ENCODE data around the gene S100A12. TPM values are rescaled to one million over a fixed set of nuclear protein-coding genes. Genes with fewer than 3 reads are reported as not detected.

S100A12 gene
- total and polyA plus RNA-seq, 2 donors (not counting 3 experiments of a cell fraction or from before 2014, with no cell fraction given): not detected

GRCh38 chr1:153363641-153364040, 11.8 kb downstream of the S100A12 start:
- TF ChIP-seq MAX (IDR thresholded peaks at IDR 0.05; ENCODE audit: insufficient read depth, insufficient read length): no peak
- TF ChIP-seq POLR2AphosphoS5 (IDR thresholded peaks at IDR 0.05; ENCODE audit: insufficient read depth, low read depth, low read length): no peak
- TF ChIP-seq POLR2A (IDR thresholded peaks at IDR 0.05; ENCODE audit: low read depth, low read length): no peak
- ChIA-PET CTCF (interaction anchor here (1.5 kb wide), 1 partner anchor 131 kb away, joined by 5 read pairs; no protein-coding TSS in a partner anchor), POLR2A (no interaction called here)
- Histone ChIP-seq H2AFZ (ENCODE audit: low read depth, low read length) (no peak overlapping the region), H3K4me1 (ENCODE audit: control insufficient read depth, extremely low read depth, insufficient read depth, low read length) (no peaks in the 10 kb centered on the region), H3K27me3 (ENCODE audit: control insufficient read depth in 2 of 2, insufficient read depth in 2 of 2, low read length in 2 of 2) (no peaks in the 10 kb centered on the region), H3K9me3 (replicated peaks; ENCODE audit: control insufficient read depth, insufficient read depth, low read length) (no peaks in the 10 kb centered on the region), H3K4me3 (replicated peaks in 1 of 3; ENCODE audit: insufficient read depth in 1 of 3, low read depth in 1 of 3, low read length in 3 of 3) (no peak overlapping the region), H4K20me1 (replicated peaks; ENCODE audit: control insufficient read depth, extremely low read depth, insufficient read depth, low read length) (no peaks in the 10 kb centered on the region), H3K9ac (replicated peaks; ENCODE audit: extremely low read depth, insufficient read depth, low read length) (no peak overlapping the region), H3K36me3 (ENCODE audit: control insufficient read depth in 2 of 2, extremely low read depth in 1 of 2, insufficient read depth in 2 of 2, low read length in 2 of 2) (no peaks in the 10 kb centered on the region), H3K9me1 (replicated peaks; ENCODE audit: control insufficient read depth, extremely low read depth, insufficient read depth, low read length) (no peaks in the 10 kb centered on the region), H3K4me2 (ENCODE audit: insufficient read depth, low read length) (no peak overlapping the region), H3K79me2 (ENCODE audit: control insufficient read depth, insufficient read depth, low read length) (no peaks in the 10 kb centered on the region), H3K27ac (ENCODE audit: insufficient read depth, low read depth, low read length) (no peak overlapping the region)
- DNase-seq (ENCODE audit: low read depth, low spot score) (no peak), FAIRE-seq (no peak)
- intact Hi-C loops (cut with micrococcal nuclease): no loop called here
- no TSS peak for BruUV-seq (replicated peaks)
- dilution Hi-C loops (cut with MboI; ENCODE audit: extremely low pct_ligation_motif_present, low sequenced_read_pairs): no loop called here

- Histone ChIP-seq H3K9me1 (replicated peaks; ENCODE audit: control insufficient read depth, extremely low read depth, insufficient read depth, low read length) (no peaks in the 10 kb centered on the region), H3K36me3 (ENCODE audit: control insufficient read depth in 2 of 2, extremely low read depth in 1 of 2, insufficient read depth in 2 of 2, low read length in 2 of 2) (no peaks in the 10 kb centered on the region), H3K9me3 (replicated peaks; ENCODE audit: control insufficient read depth, insufficient read depth, low read length) (no peaks in the 10 kb centered on the region), H3K4me2 (ENCODE audit: insufficient read depth, low read length) (no peak overlapping the region), H4K20me1 (replicated peaks; ENCODE audit: control insufficient read depth, extremely low read depth, insufficient read depth, low read length) (no peaks in the 10 kb centered on the region), H3K9ac (replicated peaks; ENCODE audit: extremely low read depth, insufficient read depth, low read length) (no peak overlapping the region), H3K27me3 (ENCODE audit: control insufficient read depth in 2 of 2, insufficient read depth in 2 of 2, low read length in 2 of 2) (no peaks in the 10 kb centered on the region), H2AFZ (ENCODE audit: low read depth, low read length) (no peak overlapping the region), H3K79me2 (ENCODE audit: control insufficient read depth, insufficient read depth, low read length) (no peaks in the 10 kb centered on the region), H3K4me1 (ENCODE audit: control insufficient read depth, extremely low read depth, insufficient read depth, low read length) (no peaks in the 10 kb centered on the region), H3K4me3 (replicated peaks in 1 of 3; ENCODE audit: insufficient read depth in 1 of 3, low read depth in 1 of 3, low read length in 3 of 3) (no peak overlapping the region), H3K27ac (ENCODE audit: insufficient read depth, low read depth, low read length) (no peak overlapping the region)
- ChIA-PET POLR2A (no interaction called here), CTCF (interaction anchor here (1.2 to 1.7 kb wide), 2 partner anchors 9 to 133 kb away, joined by 3 to 8 read pairs; no protein-coding TSS in a partner anchor)
- no peak for TF ChIP-seq EZH2 (IDR thresholded peaks at IDR 0.05; ENCODE audit: borderline replicate concordance, low read depth, low read length, severe bottlenecking)
- TF ChIP-seq FOS (IDR thresholded peaks at IDR 0.05; ENCODE audit: borderline replicate concordance, insufficient read depth, low read length): no peak
- no peak for TF ChIP-seq JUN (IDR thresholded peaks at IDR 0.05; ENCODE audit: borderline replicate concordance, insufficient read depth, insufficient read length, low read depth)
- TF ChIP-seq MYC (IDR thresholded peaks at IDR 0.05; ENCODE audit: low read depth, low read length): no peak
- no peak for TF ChIP-seq POLR2A (IDR thresholded peaks at IDR 0.05; ENCODE audit: low read depth, low read length)
- no peak for TF ChIP-seq GATA2 (IDR thresholded peaks at IDR 0.05; ENCODE audit: insufficient read depth, insufficient read length, low read depth, low read length)
- no peak for TF ChIP-seq CTCF (IDR thresholded peaks at IDR 0.05; ENCODE audit: extremely low read depth in 1 of 2, insufficient read depth in 1 of 2, low read depth in 1 of 2, low read length in 2 of 2)
- no peak for TF ChIP-seq POLR2AphosphoS5 (IDR thresholded peaks at IDR 0.05; ENCODE audit: insufficient read depth, low read depth, low read length)
- no peak for TF ChIP-seq MAX (IDR thresholded peaks at IDR 0.05; ENCODE audit: insufficient read depth, insufficient read length)
- FAIRE-seq: no peak
- BruUV-seq (replicated peaks): no TSS peak
- dilution Hi-C loops (cut with MboI; ENCODE audit: extremely low pct_ligation_motif_present, low sequenced_read_pairs) (no loop called here), intact Hi-C loops (cut with micrococcal nuclease) (no loop called here)
- DNase-seq (ENCODE audit: low read depth, low spot score): no peak
These were observed 13.1 kb downstream of the S100A12 start for GRCh38 chr1:153362187-153362775.
